HG02852 (cell line): Measurements from ENCODE around the gene MT1X.
"Not testable (repeated sequence)": the region's sequence is repeated elsewhere in the genome, so short reads cannot be mapped to it uniquely, and the experiment has no call there.

Source experiments
- ATAC-seq: cut with Tn5 transposase; IDR thresholded peaks from one replicate; pipeline ENCODE4 v1.9.1; 2021; ENCODE audit warnings: mild to moderate bottlenecking, moderate library complexity; ENCODE audit not compliant: unreplicated experiment

Gene MT1X

GRCh38 chr16:56708525-56709442 lies 26.5 kb downstream of the MT1X start:
- ATAC-seq = no peak

- ATAC-seq = no peak
Measured at GRCh38 chr16:56709443-56710040, 27.3 kb downstream of the MT1X start.

GRCh38 chr16:56710181-56710737 lies 28.0 kb downstream of the MT1X start:
- ATAC-seq = no peak

GRCh38 chr16:56711862-56712261 lies 29.6 kb downstream of the MT1X start:
- ATAC-seq = no peak

- ATAC-seq = no peak
Measured at GRCh38 chr16:56713794-56714193, 31.5 kb downstream of the MT1X start.

GRCh38 chr16:56715126-56715525 lies 32.9 kb downstream of the MT1X start:
- ATAC-seq = no peak

GRCh38 chr16:56716761-56717160 lies 34.5 kb downstream of the MT1X start:
- ATAC-seq = no peak

- not testable (repeated sequence) for ATAC-seq
Measured at GRCh38 chr16:56717532-56717931, 35.3 kb downstream of the MT1X start.

- no peak for ATAC-seq
Measured at GRCh38 chr16:56722200-56722842, 40.1 kb downstream of the MT1X start.

- no peak for ATAC-seq
Measured at GRCh38 chr16:56724191-56724590, 41.9 kb downstream of the MT1X start.

- ATAC-seq = no peak
Measured at GRCh38 chr16:56726283-56726682, 44.0 kb downstream of the MT1X start.

GRCh38 chr16:56726926-56727325 lies 44.7 kb downstream of the MT1X start:
- ATAC-seq = no peak

- no peak for ATAC-seq
Measured at GRCh38 chr16:56728027-56728426, 45.8 kb downstream of the MT1X start.

GRCh38 chr16:56728980-56729734 lies 46.9 kb downstream of the MT1X start:
- no peak for ATAC-seq

- ATAC-seq = peak; percentile 81
Measured at GRCh38 chr16:56729735-56730662, 47.7 kb downstream of the MT1X start, which contains the start of gene NUP93. TSS of gene NUP93 (plus strand) at chr16:56730129. CDS start at chr16:56748248, 18,119 bp downstream.

GRCh38 chr16:56732366-56732765 lies 50.1 kb downstream of the MT1X start:
- ATAC-seq = peak; percentile 43

- ATAC-seq = peak; percentile 37
Measured at GRCh38 chr16:56732832-56733231, 50.6 kb downstream of the MT1X start.
